UCSD-AML1 (cell line): ENCODE data around the gene PDE6B.
A peak's percentile ranks its signal among the peaks of the same experiment; 100 is the strongest.
"Not testable (repeated sequence)": the region's sequence is repeated elsewhere in the genome, so short reads cannot be mapped to it uniquely, and the experiment has no call there.

Experiments
- DNase-seq: peaks from one replicate; lab custom pipeline; 2025; ENCODE audit not compliant: unreplicated experiment; lab: John Stamatoyannopoulos, UW

The PDE6B gene

GRCh38 chr4:682490-683172 is 57.3 kb downstream of the PDE6B start:
- DNase-seq, result no peak

GRCh38 chr4:683247-683897 is 58.0 kb downstream of the PDE6B start:
- no peak for DNase-seq

GRCh38 chr4:683982-684622 is 58.7 kb downstream of the PDE6B start:
- peak; percentile 46 for DNase-seq

GRCh38 chr4:684623-685327 is 59.4 kb downstream of the PDE6B start:
- DNase-seq, result no peak

DNA sequence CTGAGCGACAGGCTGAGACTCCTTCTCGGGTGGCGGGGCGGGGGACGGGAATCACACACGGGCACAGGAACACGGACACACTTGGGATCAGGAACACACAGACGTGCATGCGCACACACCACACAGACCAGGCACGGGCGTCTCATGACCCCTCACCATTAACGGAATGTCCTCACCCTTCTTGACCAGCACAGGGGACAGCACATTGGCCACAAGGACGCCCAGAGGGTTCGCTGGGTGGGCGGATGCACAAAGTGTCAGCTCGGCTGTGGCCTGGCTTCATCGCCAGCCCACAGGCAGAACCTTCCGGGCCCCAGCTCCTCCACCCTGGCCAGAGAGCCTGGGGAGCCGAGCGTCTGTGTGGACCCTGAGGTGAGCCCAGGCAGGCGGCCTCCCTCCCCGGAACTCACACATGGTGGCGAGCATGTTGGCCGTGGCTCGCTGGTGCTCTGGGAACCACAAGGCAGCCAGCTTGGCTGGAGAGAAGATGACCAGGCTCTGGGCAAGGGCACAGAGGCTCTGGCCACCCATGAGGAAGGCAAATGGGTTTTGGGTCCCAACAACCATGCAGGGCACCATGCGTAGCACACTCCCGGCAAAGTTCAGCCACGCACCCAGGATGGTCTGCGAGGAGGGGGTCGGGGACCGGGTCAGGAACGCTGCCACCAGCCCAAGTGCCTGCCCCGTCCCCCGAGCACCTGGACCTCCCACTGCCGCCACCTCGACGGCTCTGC is 60.5 kb downstream of the PDE6B start:
- DNase-seq, result no peak

DNA sequence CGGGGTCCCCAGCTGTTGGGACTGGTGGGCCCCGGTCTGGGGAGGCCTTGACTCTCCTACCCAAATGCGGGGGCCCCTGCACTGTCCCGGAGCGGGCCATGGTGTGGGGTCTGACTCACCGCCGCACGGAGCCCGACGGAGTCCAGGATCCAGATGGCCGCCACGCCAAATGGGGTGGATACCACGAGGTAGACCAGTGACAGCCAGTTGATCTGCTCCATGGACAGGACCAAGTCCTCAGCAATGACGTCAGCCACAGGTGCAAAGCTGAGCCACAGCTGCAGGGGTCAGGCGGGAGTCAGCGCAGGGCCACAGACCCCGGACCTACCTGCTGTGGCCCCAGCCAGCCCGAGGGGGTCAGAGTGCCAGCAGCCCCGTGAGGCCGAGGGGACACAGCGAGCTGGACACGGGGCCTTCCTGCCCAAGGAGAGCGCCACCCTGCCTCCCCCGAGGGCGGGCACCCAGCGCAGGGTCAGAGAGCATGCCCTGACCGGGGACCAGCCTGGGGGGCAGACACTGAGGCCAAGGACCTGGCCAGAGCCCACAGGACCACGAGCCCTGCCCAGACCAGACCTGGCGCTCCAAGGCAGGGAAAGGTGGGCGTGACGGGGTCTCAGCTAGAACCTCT is 61.2 kb downstream of the PDE6B start:
- no peak for DNase-seq

DNA sequence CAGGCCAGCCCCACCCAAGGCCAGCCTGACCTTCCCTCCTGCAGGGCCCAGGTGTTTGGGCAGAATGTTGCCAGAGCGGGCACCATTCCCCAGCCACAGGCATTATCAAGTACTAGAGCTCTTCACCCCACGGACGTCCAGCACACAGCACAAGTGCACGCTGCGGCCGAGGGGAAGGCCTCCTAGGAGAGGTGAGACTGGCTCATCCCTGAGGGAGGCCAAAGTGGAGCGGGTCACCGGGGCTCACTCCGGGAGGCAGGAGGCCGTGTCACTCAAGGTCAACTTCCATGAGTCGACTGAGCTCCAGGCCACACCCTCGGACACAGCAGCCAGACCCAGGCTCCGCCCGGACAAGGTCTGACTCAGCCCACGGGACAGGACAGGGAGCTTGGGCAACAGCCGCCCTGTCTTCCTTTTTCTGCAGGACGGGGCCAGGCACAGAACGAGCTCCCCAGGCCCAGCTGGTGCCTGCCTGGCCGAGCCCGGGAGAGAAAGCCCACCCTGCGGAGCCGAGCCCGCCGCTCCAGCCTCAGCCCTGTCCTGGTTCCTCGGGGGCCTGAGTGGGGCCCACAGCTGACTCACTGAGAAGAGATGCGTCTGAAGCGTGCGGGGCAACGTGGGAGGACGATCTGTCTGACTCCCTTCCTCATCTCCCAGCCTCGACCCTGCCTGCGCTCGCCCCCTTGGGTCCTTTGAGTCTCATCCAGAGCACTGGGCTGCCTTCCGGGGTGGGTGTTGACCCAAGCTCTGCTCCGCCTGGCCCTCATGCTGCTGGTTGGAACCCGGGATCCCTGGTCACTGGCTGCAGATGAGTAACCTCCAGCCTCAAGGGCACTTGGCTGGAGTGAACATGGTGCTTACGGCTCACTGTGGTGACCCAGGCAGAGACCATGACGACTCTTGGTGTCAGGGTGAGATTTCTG is 61.9 kb downstream of the PDE6B start:
- no peak for DNase-seq

DNA sequence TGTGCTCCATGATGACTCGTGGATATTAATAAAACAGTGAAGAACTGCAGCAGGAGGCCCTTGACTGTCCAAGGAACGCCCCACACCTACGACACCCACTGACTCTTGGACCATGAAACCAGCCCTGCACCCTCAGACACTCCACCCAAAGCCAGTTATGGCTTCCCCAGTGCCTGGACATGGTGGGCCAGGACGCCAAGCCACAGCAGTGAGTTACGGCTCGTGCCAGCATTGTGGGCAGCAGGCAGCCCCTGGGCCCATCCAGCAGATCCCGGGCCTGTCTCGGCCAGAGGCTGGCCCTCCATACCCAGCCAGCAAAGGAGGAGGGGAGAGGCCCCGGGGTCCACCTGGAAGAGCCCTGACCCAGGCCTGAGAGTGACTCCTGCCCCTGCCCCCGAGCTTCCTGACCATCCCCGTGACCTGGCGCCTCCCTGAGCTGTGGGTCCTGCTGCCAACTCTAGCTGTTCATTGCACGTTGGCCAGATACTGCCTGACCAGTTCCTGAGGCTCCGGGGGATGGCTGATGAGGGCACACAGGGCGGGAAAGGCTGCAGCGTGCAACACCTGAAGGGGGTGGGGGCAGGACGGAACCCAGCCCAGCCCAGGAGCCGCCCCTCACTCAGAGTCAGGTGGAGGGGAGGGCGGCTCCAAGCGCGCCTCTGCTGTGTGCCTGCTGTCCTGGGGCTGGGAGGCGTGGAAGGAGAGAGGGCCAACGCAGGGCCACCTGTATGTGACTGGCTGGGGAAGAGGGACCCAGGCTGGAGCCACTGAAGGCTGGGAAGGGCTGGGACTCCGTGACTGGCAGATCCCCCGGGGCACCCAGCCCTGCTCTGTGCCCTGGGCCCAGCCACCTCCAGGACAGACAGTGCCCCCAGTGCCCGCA is 62.8 kb downstream of the PDE6B start:
- DNase-seq, result no peak

DNA sequence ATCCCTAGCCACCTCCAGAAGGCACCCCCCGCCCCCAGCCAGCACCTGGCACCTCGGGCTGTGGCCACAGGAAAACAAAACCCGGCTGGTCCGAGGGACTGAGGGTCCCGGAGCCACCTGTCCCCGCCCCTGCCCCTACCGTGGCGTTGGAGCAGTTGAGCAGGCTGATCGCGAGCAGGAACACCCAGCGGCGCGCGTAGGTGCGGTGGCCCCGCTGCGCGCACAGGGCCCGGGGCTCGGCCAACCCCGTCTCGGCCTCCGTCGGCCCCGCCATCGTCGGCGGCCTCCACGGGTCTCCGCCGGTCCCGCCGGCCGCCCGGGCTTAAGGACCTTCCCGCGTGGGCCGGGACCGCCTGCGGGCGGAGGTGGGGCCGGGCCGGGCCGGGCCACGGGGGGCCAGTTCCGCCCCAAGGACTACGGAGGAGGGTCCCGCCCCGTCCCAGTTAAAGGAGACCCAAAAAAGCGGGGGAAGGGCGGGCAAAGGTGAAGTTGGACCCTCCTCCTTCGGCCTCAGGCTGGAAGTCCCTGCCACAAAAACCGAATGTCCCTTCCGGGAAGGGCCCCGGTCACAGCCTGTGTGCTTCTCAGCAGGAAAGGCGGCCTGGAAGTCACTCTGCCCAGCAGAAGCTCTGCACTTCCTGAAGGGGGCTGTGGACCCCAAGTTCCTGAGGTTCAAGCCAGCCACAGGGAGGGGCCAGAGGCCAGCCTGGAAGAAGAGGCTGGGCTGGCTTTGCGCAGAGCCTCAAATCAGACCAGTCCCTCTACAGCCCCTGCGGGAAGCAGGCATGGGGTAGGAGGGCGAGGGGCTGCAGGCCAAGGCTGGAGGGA is 63.7 kb downstream of the PDE6B start, which contains the start of gene SLC49A3:
Gene SLC49A3, minus strand, starts transcription at position 298 of the 828 bp plus-strand sequence. Its CDS starts 24 bp downstream, at position 274.
- DNase-seq, result no peak

DNA sequence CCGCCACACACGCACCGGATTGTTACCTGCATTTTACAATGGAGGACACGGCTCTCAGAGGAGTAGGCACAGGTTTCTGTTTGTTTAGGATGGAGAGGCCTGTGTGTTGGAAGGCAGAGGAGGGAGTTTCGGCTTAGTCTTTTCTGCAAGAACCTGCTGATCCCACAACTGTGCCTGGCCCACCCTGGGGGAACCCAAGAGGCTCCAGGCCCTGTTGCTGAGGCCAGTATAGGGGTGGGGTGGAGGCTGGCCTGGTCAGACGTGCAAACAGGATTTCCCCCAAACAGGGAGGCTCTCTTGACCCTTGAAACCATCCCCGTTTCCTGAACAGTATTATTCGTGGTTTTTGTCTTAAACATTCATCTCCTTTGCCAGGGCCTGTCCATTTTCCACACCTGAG is 64.3 kb downstream of the PDE6B start:
- DNase-seq, result no peak

DNA sequence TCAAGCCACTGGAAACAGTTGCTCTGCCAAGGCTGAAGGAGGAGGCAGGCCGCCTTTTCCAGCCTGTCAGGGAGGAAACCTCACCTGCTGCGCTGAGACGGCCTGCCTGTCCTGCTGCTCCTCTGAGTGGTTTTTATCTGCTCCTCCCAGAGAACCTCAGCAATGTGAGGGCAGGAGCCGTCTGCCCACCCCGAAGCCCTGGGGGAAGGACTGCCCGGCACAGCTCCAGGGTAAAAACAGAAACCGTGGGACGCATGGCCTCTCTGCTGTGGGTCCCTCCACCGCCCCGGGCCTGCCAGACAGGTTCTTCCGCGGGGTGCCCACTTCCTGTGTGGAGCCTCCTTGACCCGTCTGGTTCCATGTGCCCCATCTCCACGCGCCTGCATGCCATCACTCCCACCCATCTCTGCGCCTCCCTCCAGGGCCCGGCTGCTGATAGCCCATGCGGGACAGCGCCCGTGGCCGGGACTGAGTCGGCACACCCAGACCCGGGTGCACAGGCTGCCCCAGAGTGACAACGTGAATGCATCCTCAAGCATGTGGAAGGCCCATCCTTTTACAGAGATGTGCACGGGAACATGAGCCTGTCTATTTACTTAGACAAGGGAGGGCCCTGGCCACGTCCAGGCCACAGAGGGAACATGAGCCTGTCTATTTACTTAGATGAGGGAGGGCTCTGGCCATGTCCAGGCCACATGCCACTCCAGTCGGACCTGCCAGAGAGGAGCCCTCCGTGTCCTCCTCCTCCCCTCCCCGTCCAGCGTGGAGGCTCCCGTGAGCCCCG is 67.6 kb downstream of the PDE6B start:
- no peak for DNase-seq

GRCh38 chr4:694341-694940 is 69.1 kb downstream of the PDE6B start:
- DNase-seq, result not testable (repeated sequence)

DNA sequence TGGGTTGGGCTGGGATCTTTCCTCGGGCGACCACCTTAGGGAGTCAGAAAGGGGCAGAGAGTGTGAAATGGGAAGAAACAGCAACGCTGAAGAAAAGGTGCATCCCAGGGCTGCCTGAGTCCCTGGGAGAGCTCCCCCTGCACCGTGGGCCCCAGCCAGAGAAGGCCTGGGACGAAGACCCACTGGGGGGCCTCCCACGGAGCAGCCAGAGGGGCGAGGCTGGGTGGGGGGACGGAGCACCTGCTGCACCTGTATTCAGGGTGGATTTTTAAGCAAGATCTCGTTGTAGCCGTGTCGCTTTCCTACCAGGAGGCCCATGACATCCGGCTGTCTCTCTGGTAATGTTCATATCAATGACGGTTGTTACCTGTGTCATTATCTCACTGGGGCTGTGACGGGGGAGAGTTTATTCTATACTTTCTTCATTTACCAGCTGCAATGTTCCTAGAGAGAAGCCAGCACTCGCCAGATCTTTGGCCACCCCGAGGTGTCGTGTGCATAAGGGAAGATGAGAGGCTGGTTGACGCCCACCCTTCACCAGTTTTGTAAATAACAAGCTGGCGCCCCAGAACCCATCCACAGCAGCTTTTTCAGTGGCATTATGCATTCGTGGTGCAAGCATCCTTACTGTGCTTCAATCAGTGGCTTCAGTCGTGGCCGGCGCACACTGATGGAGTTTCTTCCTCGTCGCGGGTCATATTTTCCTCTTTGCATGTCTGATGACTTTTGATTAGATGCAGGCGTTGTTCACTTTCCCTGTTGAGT is 74.6 kb downstream of the PDE6B start:
- no peak for DNase-seq

- DNase-seq, result no peak
Measured at GRCh38 chr4:700587-701264, 75.4 kb downstream of the PDE6B start.

- DNase-seq, result no peak
Measured at GRCh38 chr4:702618-703048, 77.3 kb downstream of the PDE6B start.
